ENCODE data around the gene DCTN3.

Gene DCTN3

GRCh38 chr9:34575862-34576596, 44.3 kb downstream of the DCTN3 start:
- no peak overlapping the region for H3K9ac ChIP-seq (ENCODE audit: low read length in 5 of 5)
- H3K27ac ChIP-seq (ENCODE audit: low read depth, low read length) = no peak overlapping the region
- peaks cover 0 to 28% (median 13%) of the 10 kb centered on the region in 5 donors for H3K27me3 ChIP-seq (ENCODE audit: control insufficient read depth in 5 of 5, insufficient read depth in 4 of 5, low read length in 5 of 5)
- no peaks in the 10 kb centered on the region for H3K9me3 ChIP-seq (ENCODE audit: control insufficient read depth in 5 of 5, low read length in 5 of 5)
- H3K4me1 ChIP-seq (ENCODE audit: control insufficient read depth in 5 of 5, insufficient read depth in 5 of 5, low read length in 5 of 5) = peaks cover 0 to 27% (median 11%) of the 10 kb centered on the region in 5 donors
- no peak overlapping the region for H3K4me3 ChIP-seq (ENCODE audit: low read depth in 1 of 5, low read length in 5 of 5)
- peaks cover 0 to 19% (median 14%) of the 10 kb centered on the region in 5 donors for H3K36me3 ChIP-seq (ENCODE audit: control insufficient read depth in 5 of 5, insufficient read depth in 5 of 5, low read length in 5 of 5)

DNA sequence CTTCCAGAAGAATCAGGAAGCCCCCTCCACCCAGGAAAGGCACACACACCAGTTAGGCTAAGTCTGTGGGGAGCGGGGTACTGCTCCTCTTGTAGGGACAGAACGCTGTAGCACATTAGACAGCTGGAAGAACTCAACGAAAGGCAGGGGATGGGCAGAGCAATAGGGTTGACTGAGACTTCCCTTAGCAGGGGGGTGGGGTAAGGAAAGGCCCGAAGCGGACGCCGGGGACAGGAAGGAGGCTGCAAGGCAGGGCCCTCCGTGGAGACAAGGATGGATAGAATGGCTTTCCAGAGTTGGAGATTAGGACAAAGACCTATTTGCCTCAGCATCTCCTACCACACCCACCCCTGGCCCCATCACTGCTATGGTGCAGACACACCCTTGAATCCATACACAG, 45.1 kb downstream of the DCTN3 start:
- peaks cover 0 to 28% (median 13%) of the 10 kb centered on the region in 5 donors for H3K27me3 ChIP-seq (ENCODE audit: control insufficient read depth in 5 of 5, insufficient read depth in 4 of 5, low read length in 5 of 5)
- H3K4me1 ChIP-seq (ENCODE audit: control insufficient read depth in 5 of 5, insufficient read depth in 5 of 5, low read length in 5 of 5) = peaks cover under 1 to 32% (median 11%) of the 10 kb centered on the region in 5 donors
- H3K9me3 ChIP-seq (ENCODE audit: control insufficient read depth in 5 of 5, low read length in 5 of 5) = no peaks in the 10 kb centered on the region
- no peak overlapping the region for H3K9ac ChIP-seq (ENCODE audit: low read length in 5 of 5)
- H3K36me3 ChIP-seq (ENCODE audit: control insufficient read depth in 5 of 5, insufficient read depth in 5 of 5, low read length in 5 of 5) = peaks cover 0 to 15% (median 12%) of the 10 kb centered on the region in 5 donors
- no peak overlapping the region for H3K4me3 ChIP-seq (ENCODE audit: low read depth in 1 of 5, low read length in 5 of 5)
- no peak overlapping the region for H3K27ac ChIP-seq (ENCODE audit: low read depth, low read length)

DNA sequence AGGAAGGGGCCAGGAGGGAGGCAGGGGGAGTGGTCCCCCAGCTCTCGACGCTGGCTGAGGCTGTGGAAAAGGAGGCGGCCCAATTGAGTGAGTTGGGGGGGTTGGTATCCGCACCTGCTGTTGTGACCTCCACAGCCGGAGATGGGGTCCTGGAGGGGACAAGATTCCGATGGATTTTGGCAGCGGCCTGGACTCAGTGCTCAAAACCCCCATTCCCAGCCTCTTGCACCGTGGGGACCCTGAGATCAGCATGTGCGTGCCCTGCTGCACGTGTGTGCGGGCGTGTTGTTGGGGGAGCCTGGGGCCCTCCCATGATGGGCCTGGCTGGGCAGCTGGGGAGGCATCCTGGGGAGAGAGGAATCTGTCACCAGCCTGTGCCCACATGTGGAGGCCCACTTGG, 45.7 kb downstream of the DCTN3 start:
- Histone ChIP-seq H3K9me3 (ENCODE audit: control insufficient read depth in 5 of 5, low read length in 5 of 5) (no peaks in the 10 kb centered on the region), H3K4me3 (ENCODE audit: low read depth in 1 of 5, low read length in 5 of 5) (no peak overlapping the region), H3K27ac (ENCODE audit: low read depth, low read length) (no peak overlapping the region), H3K4me1 (ENCODE audit: control insufficient read depth in 5 of 5, insufficient read depth in 5 of 5, low read length in 5 of 5) (peaks cover 2 to 28% (median 11%) of the 10 kb centered on the region in 5 donors), H3K9ac (ENCODE audit: low read length in 5 of 5) (no peak overlapping the region), H3K36me3 (ENCODE audit: control insufficient read depth in 5 of 5, insufficient read depth in 5 of 5, low read length in 5 of 5) (peaks cover 0 to 15% (median 12%) of the 10 kb centered on the region in 5 donors), H3K27me3 (ENCODE audit: control insufficient read depth in 5 of 5, insufficient read depth in 4 of 5, low read length in 5 of 5) (peaks cover 0 to 21% (median 13%) of the 10 kb centered on the region in 5 donors)

GRCh38 chr9:34573599-34574325, 46.5 kb downstream of the DCTN3 start:
- Histone ChIP-seq H3K4me3 (ENCODE audit: low read depth in 1 of 5, low read length in 5 of 5) (no peak overlapping the region), H3K27ac (ENCODE audit: low read depth, low read length) (no peak overlapping the region), H3K36me3 (ENCODE audit: control insufficient read depth in 5 of 5, insufficient read depth in 5 of 5, low read length in 5 of 5) (peaks cover 0 to 15% (median 12%) of the 10 kb centered on the region in 5 donors), H3K9ac (ENCODE audit: low read length in 5 of 5) (no peak overlapping the region), H3K27me3 (ENCODE audit: control insufficient read depth in 5 of 5, insufficient read depth in 4 of 5, low read length in 5 of 5) (peaks cover 0 to 18% (median 11%) of the 10 kb centered on the region in 5 donors), H3K4me1 (ENCODE audit: control insufficient read depth in 5 of 5, insufficient read depth in 5 of 5, low read length in 5 of 5) (peaks cover 2 to 25% (median 10%) of the 10 kb centered on the region in 5 donors), H3K9me3 (ENCODE audit: control insufficient read depth in 5 of 5, low read length in 5 of 5) (no peaks in the 10 kb centered on the region)

DNA sequence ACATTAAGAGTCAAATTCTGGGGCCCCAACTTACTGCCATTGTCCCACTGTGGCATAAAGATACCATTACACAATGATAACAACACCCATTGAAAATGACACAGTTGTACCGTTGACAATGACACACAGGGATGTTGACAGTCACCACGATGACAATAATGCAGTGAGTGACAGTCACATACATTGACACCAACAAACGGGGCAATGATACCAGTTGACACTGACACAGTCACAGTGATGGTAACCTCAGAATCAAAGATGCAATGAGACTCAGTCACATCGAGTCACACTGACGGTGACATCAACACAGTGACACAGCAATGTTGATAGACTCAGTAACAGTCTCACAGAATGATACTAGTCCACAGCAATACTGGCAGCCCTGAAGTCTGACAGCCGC, 47.7 kb downstream of the DCTN3 start:
- Histone ChIP-seq H3K9me3 (ENCODE audit: control insufficient read depth in 5 of 5, low read length in 5 of 5) (no peaks in the 10 kb centered on the region), H3K4me3 (ENCODE audit: low read depth in 1 of 5, low read length in 5 of 5) (no peak overlapping the region), H3K4me1 (ENCODE audit: control insufficient read depth in 5 of 5, insufficient read depth in 5 of 5, low read length in 5 of 5) (peaks cover 0 to 19% (median 6%) of the 10 kb centered on the region in 5 donors), H3K27ac (ENCODE audit: low read depth, low read length) (no peak overlapping the region), H3K9ac (ENCODE audit: low read length in 5 of 5) (no peak overlapping the region), H3K36me3 (ENCODE audit: control insufficient read depth in 5 of 5, insufficient read depth in 5 of 5, low read length in 5 of 5) (peaks cover 0 to 26% (median 19%) of the 10 kb centered on the region in 5 donors), H3K27me3 (ENCODE audit: control insufficient read depth in 5 of 5, insufficient read depth in 4 of 5, low read length in 5 of 5) (peaks cover 0 to 11% (median 5%) of the 10 kb centered on the region in 5 donors)

- Histone ChIP-seq H3K4me3 (ENCODE audit: low read depth in 1 of 5, low read length in 5 of 5) (no peak overlapping the region), H3K4me1 (ENCODE audit: control insufficient read depth in 5 of 5, insufficient read depth in 5 of 5, low read length in 5 of 5) (peaks cover 0 to 19% (median 4%) of the 10 kb centered on the region in 5 donors), H3K9ac (ENCODE audit: low read length in 5 of 5) (no peak overlapping the region), H3K27ac (ENCODE audit: low read depth, low read length) (no peak overlapping the region), H3K36me3 (ENCODE audit: control insufficient read depth in 5 of 5, insufficient read depth in 5 of 5, low read length in 5 of 5) (peaks cover 0 to 28% (median 19%) of the 10 kb centered on the region in 5 donors), H3K27me3 (ENCODE audit: control insufficient read depth in 5 of 5, insufficient read depth in 4 of 5, low read length in 5 of 5) (peaks cover 0 to 11% (median 5%) of the 10 kb centered on the region in 5 donors), H3K9me3 (ENCODE audit: control insufficient read depth in 5 of 5, low read length in 5 of 5) (no peaks in the 10 kb centered on the region)
Observed at GRCh38 chr9:34572092-34572491, 48.2 kb downstream of the DCTN3 start.

GRCh38 chr9:34571481-34571810, 48.8 kb downstream of the DCTN3 start:
- Histone ChIP-seq H3K27me3 (ENCODE audit: control insufficient read depth in 5 of 5, insufficient read depth in 4 of 5, low read length in 5 of 5) (peaks cover 0 to 8% (median 3%) of the 10 kb centered on the region in 5 donors), H3K9me3 (ENCODE audit: control insufficient read depth in 5 of 5, low read length in 5 of 5) (no peaks in the 10 kb centered on the region), H3K9ac (ENCODE audit: low read length in 5 of 5) (no peak overlapping the region), H3K27ac (ENCODE audit: low read depth, low read length) (no peak overlapping the region), H3K36me3 (ENCODE audit: control insufficient read depth in 5 of 5, insufficient read depth in 5 of 5, low read length in 5 of 5) (peaks cover 0 to 32% (median 18%) of the 10 kb centered on the region in 5 donors), H3K4me1 (ENCODE audit: control insufficient read depth in 5 of 5, insufficient read depth in 5 of 5, low read length in 5 of 5) (peaks cover 0 to 19% (median 4%) of the 10 kb centered on the region in 5 donors), H3K4me3 (ENCODE audit: low read depth in 1 of 5, low read length in 5 of 5) (no peak overlapping the region)

DNA sequence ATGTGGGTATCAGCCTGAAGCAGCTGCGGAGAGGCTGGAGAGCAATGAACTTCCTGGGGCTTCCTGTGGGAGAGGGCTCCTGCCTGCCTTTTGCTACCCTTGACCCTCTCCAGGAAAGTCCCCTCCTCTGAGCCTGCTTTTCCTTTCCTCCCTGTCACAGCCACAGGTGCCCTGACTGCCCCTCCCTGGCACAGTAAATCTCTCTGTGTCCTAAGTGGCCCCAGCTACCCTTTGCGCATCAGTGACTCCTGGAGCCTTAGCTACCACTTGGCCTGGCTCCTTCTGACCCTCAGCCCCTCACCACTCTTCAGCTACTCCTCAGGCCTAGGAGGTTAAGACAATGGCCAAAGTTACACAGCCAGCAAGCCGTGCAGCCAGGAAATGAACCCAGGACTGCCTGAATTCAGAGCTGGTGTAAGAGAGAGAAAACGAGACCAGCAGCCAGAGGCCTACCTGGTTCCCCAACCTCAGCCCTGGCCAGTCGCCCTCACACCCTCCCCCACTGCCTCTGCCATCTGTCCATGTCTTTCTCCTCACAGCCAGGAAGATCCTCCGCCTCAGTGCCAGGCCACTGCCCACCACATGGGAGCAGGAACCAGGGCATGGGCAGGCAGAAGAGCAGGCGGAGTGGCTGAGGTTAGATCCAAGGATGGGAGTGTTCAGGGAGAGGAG, 49.4 kb downstream of the DCTN3 start:
- Histone ChIP-seq H3K9ac (ENCODE audit: low read length in 5 of 5) (no peak overlapping the region), H3K27me3 (ENCODE audit: control insufficient read depth in 5 of 5, insufficient read depth in 4 of 5, low read length in 5 of 5) (peaks cover 0 to 4% (median 2%) of the 10 kb centered on the region in 5 donors), H3K4me3 (ENCODE audit: low read depth in 1 of 5, low read length in 5 of 5) (no peak overlapping the region), H3K4me1 (ENCODE audit: control insufficient read depth in 5 of 5, insufficient read depth in 5 of 5, low read length in 5 of 5) (peaks cover 0 to 19% (median 4%) of the 10 kb centered on the region in 5 donors), H3K27ac (ENCODE audit: low read depth, low read length) (no peak overlapping the region), H3K9me3 (ENCODE audit: control insufficient read depth in 5 of 5, low read length in 5 of 5) (no peaks in the 10 kb centered on the region), H3K36me3 (ENCODE audit: control insufficient read depth in 5 of 5, insufficient read depth in 5 of 5, low read length in 5 of 5) (peaks cover 0 to 31% (median 18%) of the 10 kb centered on the region in 5 donors)

- Histone ChIP-seq H3K36me3 (ENCODE audit: control insufficient read depth in 5 of 5, insufficient read depth in 5 of 5, low read length in 5 of 5) (peaks cover 0 to 33% (median 20%) of the 10 kb centered on the region in 5 donors), H3K4me3 (ENCODE audit: low read depth in 1 of 5, low read length in 5 of 5) (no peak overlapping the region), H3K27me3 (ENCODE audit: control insufficient read depth in 5 of 5, insufficient read depth in 4 of 5, low read length in 5 of 5) (peaks cover 0 to 3% (median 0%) of the 10 kb centered on the region in 5 donors), H3K27ac (ENCODE audit: low read depth, low read length) (no peak overlapping the region), H3K4me1 (ENCODE audit: control insufficient read depth in 5 of 5, insufficient read depth in 5 of 5, low read length in 5 of 5) (peaks cover 0 to 19% (median 4%) of the 10 kb centered on the region in 5 donors), H3K9ac (ENCODE audit: low read length in 5 of 5) (no peak overlapping the region), H3K9me3 (ENCODE audit: control insufficient read depth in 5 of 5, low read length in 5 of 5) (no peaks in the 10 kb centered on the region)
Observed at GRCh38 chr9:34570376-34570775, 49.9 kb downstream of the DCTN3 start.

Data from subcutaneous abdominal adipose tissue (tissue), 5 donors.